Large intestine (tissue), 3 donors: ENCODE data around the gene SCARF1. TPM values are rescaled to one million over a fixed set of nuclear protein-coding genes. Genes with fewer than 3 reads are reported as not detected.

ENCODE experiments used
- DNase-seq, 2 donors: peaks; one replicate each; pipeline versions ENCODE4 v3.0.0 to v3.0.0-alpha.2; 2013
- H3K27ac ChIP-seq: one replicate; pipeline ENCODE4 v1.5.1; 2013; ENCODE audit warnings: low read length
- H3K27me3 ChIP-seq: 2 replicates; pipeline ENCODE4 v1.6.1; 2013; ENCODE audit warnings: low read length; ENCODE audit not compliant: control insufficient read depth, insufficient read depth
- H3K36me3 ChIP-seq: 2 replicates; pipeline ENCODE4 v1.6.1; 2013; ENCODE audit warnings: low read length; ENCODE audit not compliant: control insufficient read depth, insufficient read depth
- H3K4me1 ChIP-seq: one replicate; pipeline ENCODE4 v1.6.1; 2013; ENCODE audit warnings: low read length; ENCODE audit not compliant: control insufficient read depth, insufficient read depth
- H3K4me3 ChIP-seq: one replicate; pipeline ENCODE4 v1.5.1; 2013; ENCODE audit warnings: low read length
- H3K9me3 ChIP-seq: one replicate; pipeline ENCODE4 v1.6.1; 2013; ENCODE audit warnings: mild to moderate bottlenecking, low read depth, low read length, moderate library complexity; ENCODE audit not compliant: control insufficient read depth
- WGBS: methylation state at CpG from one replicate; pipeline ENCODE4 v1.1.5; 2013; ENCODE audit warnings: low lambda C conversion rate; ENCODE audit not compliant: insufficient coverage; 5-methylcytosine and 5-hydroxymethylcytosine counted together
- polyA plus RNA-seq: library from polyadenylated mRNA; unstranded; fragments of 120-200 nt; gene quantifications from one replicate; pipeline ENCODE4 v1.2.1, GENCODE V29; 2013

Gene SCARF1
- polyA plus RNA-seq, 1 donor, result 6.5 TPM

DNA sequence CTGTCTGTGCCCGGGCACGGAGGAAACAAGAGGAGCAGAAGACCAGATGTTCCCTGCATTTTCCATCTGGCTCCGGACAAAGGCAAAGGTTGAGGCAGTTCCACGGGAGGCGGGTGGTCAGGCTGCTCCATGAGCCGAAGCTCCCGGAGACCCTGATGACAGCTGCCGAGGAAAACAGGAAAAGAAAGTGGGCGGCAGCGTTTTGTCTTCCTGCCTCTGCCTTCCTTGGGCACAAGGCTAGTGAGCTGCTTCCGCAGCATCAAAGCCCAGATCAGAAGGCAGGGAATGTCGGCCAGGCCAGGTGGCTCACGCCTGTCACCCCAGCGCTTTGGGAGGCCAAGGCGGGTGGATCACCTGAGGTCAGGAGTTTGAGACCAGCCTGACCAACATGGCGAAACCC lies 33.1 kb downstream of the SCARF1 start:
- Histone ChIP-seq H3K4me3 (no peak overlapping the region), H3K4me1 (no peaks in the 10 kb centered on the region), H3K27ac (no peak overlapping the region), H3K36me3 (peaks cover 46% of the 10 kb centered on the region), H3K9me3 (no peaks in the 10 kb centered on the region), H3K27me3 (no peaks in the 10 kb centered on the region)
- no CpG with 5 or more reads among the region's 16 CpGs for WGBS
- no peak for DNase-seq

DNA sequence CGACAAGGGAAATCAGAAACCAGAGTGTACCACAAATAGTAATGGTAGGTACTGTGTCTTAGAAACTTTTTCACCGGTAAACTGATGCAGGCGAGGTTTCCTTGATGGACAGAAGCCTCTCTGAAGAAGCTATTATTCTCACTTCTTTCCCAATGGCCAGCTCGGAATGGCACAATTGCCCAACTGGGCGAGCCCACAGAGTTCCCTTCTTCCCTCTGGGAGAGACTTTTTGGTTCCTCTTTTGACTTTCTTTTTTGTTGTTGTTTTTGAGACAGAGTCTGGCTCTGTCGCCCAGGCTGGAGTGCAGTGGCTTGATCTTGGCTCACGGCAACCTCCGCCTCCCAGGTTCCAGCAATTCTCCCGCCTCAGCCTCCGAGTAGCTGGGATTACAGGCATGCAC lies 33.8 kb downstream of the SCARF1 start:
- Histone ChIP-seq H3K36me3 (peaks cover 52% of the 10 kb centered on the region), H3K4me3 (no peak overlapping the region), H3K9me3 (no peaks in the 10 kb centered on the region), H3K4me1 (no peaks in the 10 kb centered on the region), H3K27me3 (no peaks in the 10 kb centered on the region), H3K27ac (no peak overlapping the region)
- WGBS, result 33% methylated on average over 1 of the region's 10 CpGs
- no peak for DNase-seq

DNA sequence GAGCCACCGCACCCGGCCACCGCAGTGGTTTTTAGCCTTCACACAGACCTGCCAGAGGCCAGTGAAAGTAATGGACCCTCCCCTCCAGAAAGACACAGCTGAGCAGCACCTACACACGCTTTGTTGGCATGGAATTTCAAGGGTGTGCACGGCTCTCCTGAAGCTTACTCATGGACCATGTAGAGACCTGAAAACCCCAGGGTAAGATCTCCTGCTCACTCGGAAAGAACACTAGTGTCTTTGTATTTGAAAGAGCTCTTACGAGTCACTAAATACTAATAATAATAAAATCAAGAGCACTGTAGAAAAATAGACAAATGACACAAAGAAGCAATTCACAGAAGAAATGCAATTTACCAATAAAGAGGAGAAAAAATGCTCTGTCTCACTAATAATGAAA lies 36.9 kb downstream of the SCARF1 start:
- Histone ChIP-seq H3K9me3 (no peaks in the 10 kb centered on the region), H3K4me1 (no peaks in the 10 kb centered on the region), H3K27me3 (no peaks in the 10 kb centered on the region), H3K27ac (no peak overlapping the region), H3K36me3 (peaks cover 47% of the 10 kb centered on the region), H3K4me3 (no peak overlapping the region)
- WGBS, result 92% methylated on average over 2 of the region's 7 CpGs
- no peak for DNase-seq

DNA sequence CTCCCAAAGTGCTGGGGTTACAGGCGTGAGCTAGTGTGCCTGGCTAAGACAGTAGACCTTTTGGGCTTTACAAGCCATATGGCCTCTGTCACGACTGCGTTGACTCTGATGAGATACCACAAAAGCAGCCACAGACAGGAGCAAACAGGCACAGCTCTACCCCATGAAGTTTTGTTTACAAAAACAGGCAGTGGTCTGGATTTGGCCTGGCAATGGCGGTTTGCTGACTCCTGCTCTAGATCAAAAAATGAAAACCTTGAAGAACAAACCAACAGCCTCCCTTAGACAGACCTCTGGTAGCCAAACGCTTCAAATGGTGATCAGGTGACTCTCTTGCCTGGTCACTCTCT lies 37.6 kb downstream of the SCARF1 start:
- Histone ChIP-seq H3K9me3 (no peaks in the 10 kb centered on the region), H3K36me3 (peaks cover 40% of the 10 kb centered on the region), H3K27ac (no peak overlapping the region), H3K4me3 (no peak overlapping the region), H3K27me3 (no peaks in the 10 kb centered on the region), H3K4me1 (no peaks in the 10 kb centered on the region)
- DNase-seq, result no peak
- no CpG with 5 or more reads among the region's 5 CpGs for WGBS

DNA sequence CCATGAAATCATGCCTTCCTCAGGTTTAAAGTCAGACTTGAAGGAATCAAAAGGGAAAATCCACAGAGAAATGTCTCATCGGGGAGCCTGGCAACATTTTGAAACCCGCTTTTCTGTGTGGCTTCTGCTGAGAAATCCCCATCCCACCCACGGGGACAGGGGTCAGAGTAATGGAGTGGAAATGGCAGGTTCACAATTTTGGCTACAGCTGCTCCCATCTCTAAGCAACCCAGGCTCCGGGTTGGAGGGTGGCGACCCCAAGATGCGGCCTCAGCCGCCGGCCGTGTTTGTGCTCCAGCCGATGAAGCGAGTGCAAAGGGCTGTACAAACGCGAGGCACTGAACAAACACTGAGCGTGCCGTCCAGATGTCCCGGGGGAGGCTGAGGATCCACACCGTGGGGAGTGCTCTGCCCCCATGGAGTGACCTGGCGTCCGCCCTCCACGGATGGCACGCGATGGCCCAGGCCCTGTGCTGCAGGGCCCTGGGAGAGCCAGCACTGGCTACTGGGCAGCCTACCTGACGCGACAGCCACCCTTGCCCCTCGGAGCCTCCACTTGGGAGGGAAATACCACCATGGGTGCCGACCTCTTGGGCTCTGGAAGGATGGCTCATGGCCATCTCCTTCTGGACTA lies 39.1 kb downstream of the SCARF1 start:
- no peak for DNase-seq
- Histone ChIP-seq H3K4me1 (no peaks in the 10 kb centered on the region), H3K36me3 (peaks cover 38% of the 10 kb centered on the region), H3K27ac (no peak overlapping the region), H3K4me3 (no peak overlapping the region), H3K27me3 (no peaks in the 10 kb centered on the region), H3K9me3 (peaks cover 9% of the 10 kb centered on the region)
- WGBS, result no CpG with 5 or more reads among the region's 26 CpGs

DNA sequence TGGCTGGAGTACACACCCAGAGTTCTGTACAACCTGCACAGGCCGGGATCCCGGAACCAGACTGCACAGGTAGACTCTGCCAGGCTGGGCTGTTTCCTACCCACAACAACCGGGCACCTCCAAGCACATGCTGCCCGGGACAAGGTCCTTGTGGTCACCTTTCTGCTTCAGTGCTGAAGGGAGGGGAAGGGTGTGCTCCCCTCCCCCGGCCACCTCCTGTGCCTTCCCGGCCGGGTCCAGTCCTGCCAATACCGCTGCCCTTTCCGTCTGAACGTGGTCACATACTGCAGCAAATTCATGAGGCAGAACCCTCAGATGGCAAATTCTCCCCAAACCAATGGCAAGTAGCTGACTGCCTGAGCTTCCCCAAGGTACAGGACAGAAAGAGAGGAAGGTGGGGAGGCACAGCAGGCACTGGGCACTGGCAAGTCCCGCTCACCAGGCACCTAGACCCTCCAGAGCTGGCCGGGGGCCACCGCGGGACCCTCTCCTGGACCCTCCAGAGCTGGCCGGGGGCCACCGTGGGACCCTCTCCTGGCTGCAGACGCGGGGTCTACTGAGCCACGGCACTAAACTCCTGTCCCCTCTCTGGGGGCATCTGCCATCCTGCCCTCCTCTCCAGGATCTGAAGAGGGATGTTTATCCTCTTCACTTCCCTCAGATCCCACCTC lies 39.7 kb downstream of the SCARF1 start:
- Histone ChIP-seq H3K36me3 (peaks cover 34% of the 10 kb centered on the region), H3K4me1 (no peaks in the 10 kb centered on the region), H3K27ac (no peak overlapping the region), H3K27me3 (no peaks in the 10 kb centered on the region), H3K4me3 (no peak overlapping the region), H3K9me3 (peaks cover 12% of the 10 kb centered on the region)
- no CpG with 5 or more reads among the region's 19 CpGs for WGBS
- DNase-seq, result no peak

DNA sequence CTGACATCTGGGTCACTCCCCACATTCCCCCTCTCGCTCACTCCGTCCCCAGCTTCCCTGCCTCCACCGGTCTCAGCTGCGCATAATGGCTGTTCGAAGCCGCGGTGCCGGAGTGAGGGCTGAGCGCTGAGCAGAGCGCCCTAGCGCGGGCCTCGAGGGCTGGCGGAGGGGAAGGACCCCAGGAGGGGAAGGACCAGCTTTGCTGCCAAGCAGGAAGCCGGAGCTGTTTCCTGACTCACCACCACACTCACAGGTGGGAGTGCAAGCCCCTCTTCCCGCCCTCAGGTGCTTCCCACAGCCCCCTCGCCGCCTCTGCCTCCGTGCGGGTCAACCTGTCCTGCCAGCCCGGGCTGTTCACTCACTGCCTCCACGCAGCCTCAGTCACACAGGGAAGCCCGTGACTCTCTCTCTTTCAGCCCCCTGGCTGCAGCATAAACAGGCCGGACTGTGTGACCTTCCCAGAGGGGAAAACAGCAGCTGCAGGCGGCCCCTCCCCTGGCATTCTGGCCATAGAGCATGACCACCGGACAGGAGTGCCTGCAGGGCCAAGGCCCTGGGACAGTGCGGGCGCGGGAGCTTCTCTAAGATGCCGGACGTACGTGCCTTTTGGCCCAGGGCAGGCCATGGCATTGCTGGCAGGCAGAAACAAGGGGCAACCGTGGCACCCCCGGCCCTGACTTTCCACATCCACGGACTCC lies 40.6 kb downstream of the SCARF1 start:
- Histone ChIP-seq H3K36me3 (peaks cover 29% of the 10 kb centered on the region), H3K27ac (no peak overlapping the region), H3K4me3 (no peak overlapping the region), H3K4me1 (no peaks in the 10 kb centered on the region), H3K9me3 (peaks cover 12% of the 10 kb centered on the region), H3K27me3 (no peaks in the 10 kb centered on the region)
- WGBS, result 60% methylated on average over 1 of the region's 35 CpGs
- DNase-seq, result no peak

DNA sequence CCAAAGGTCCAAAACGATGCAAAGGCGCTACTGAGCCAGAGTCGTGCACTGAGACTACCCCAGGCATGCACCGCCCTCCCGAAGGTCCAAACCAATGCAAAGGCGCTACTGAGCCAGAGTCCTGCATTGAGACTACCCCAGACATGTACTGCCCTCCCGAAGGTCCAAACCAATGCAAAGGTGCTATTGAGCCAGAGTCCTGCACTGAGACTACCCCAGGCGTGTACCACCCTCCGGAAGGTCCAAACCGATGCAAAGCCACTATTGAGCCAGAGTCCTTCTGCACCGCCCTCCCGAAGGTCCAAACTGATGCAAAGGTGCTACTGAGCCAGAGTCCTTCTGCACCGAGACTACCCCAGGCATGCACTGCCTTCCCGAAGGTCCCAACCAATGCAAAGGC lies 44.0 kb downstream of the SCARF1 start:
- WGBS, result 90% methylated on average over 2 of the region's 14 CpGs
- Histone ChIP-seq H3K9me3 (peaks cover 12% of the 10 kb centered on the region), H3K27me3 (no peaks in the 10 kb centered on the region), H3K27ac (no peak overlapping the region), H3K36me3 (peaks cover 18% of the 10 kb centered on the region), H3K4me3 (no peak overlapping the region), H3K4me1 (peaks cover 16% of the 10 kb centered on the region)
- no peak for DNase-seq

DNA sequence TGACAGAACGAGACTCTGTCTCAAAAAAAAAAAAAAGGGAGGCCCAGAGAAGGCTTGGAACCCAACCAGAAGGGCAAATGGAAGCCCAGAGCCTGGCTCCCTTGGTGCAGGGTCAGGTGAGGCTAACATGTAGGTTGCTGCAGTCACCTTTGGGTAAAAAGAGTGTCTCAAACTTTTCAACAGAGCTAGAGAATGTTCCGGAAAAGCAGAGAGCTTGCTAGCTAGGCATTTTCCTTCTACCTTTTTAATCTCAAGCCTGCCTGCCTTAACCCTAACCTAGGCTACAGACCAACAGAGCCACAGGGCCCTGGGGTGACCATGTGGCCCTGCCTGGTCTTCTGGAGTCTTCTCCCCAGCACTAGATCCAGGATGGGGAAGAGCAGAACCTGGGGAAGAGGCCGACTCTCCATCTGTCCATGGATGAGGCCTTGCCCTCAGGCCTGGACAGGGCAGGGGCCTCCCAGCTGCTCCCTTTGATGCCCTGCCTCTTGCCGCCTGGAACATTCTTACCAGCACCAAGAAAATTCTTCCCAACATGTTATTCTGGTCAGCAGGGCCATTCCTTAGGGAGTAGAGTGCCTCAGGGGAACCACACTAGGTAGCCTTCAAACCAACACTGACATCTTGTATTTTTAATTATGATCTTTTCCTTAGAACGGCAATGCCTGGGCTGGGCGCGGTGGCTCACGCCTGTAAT lies 47.0 kb downstream of the SCARF1 start:
- Histone ChIP-seq H3K27ac (peak overlapping the region; percentile 27), H3K4me3 (no peak overlapping the region), H3K27me3 (no peaks in the 10 kb centered on the region), H3K36me3 (peaks cover 5% of the 10 kb centered on the region), H3K9me3 (peaks cover 12% of the 10 kb centered on the region), H3K4me1 (peaks cover 26% of the 10 kb centered on the region)
- WGBS, result no CpG with 5 or more reads among the region's 8 CpGs
- no peak for DNase-seq

DNA sequence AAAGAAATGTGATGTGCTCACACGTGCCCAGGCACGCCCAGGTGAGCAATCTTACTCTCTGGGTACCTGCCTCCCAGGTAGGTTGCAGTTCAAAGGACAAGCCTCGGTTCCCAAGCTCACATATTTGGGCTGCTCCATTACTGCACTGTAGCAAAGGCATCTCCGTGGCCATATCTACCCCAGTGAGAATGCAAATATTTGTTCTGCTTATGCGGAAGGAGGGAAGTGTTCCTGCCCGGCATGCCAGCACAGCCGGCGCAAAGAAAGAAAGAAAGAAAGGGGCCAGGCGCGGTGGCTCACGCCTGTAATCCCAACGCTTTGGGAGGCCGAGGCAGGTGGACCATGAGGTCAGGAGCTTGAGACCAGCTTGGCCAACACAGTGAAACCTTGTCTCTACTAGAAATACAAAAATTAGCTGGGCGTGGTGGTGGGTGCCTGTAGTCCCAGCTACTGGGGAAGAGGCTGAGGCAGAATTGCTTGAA lies 47.6 kb downstream of the SCARF1 start:
- Histone ChIP-seq H3K27me3 (no peaks in the 10 kb centered on the region), H3K36me3 (peaks cover 5% of the 10 kb centered on the region), H3K9me3 (peaks cover 12% of the 10 kb centered on the region), H3K27ac (peak overlapping the region; percentile 27), H3K4me3 (no peak overlapping the region), H3K4me1 (peaks cover 30% of the 10 kb centered on the region)
- no CpG with 5 or more reads among the region's 14 CpGs for WGBS
- DNase-seq, result peak; percentile 42 to 68
